Stimulated activated CD4-positive, alpha-beta T cell treated with anti-CD3 and anti-CD28 coated beads, Interleukin-15, amount 100 ng/mL, for 1 hour (primary cell): ENCODE results near the gene AGTPBP1.
"Not testable (repeated sequence)": the region's sequence is repeated elsewhere in the genome, so short reads cannot be mapped to it uniquely, and the experiment has no call there.

Source experiments
- DNase-seq, 2 donors: peaks; one replicate each; pipeline ENCODE4 v3.0.0-alpha.2; 2020; ENCODE audit warnings: low read depth in 1 of 2, low spot score in 1 of 2

AGTPBP1 gene

GRCh38 chr9:85741875-85742596, at the start of gene AGTPBP1:
Gene AGTPBP1 (minus strand): TSS chr9:85741954. CDS start chr9:85712533, 29,421 bp downstream.
- peak; percentile 94 to 98 for DNase-seq

GRCh38 chr9:85786116-85786515, 44.4 kb upstream of the AGTPBP1 start:
- not testable (repeated sequence) for DNase-seq

GRCh38 chr9:85773844-85774243, 32.1 kb upstream of the AGTPBP1 start:
- DNase-seq = not testable (repeated sequence)

- DNase-seq = not testable (repeated sequence)
Measured at GRCh38 chr9:85761802-85762201, 20.0 kb upstream of the AGTPBP1 start.

- DNase-seq = not testable (repeated sequence)
Measured at GRCh38 chr9:85757716-85758115, 16.0 kb upstream of the AGTPBP1 start.

- DNase-seq = not testable (repeated sequence)
Measured at GRCh38 chr9:85756216-85756615, 14.5 kb upstream of the AGTPBP1 start.

GRCh38 chr9:85746309-85746708, 4.6 kb upstream of the AGTPBP1 start:
- DNase-seq = no peak

GRCh38 chr9:85745203-85745602, 3.4 kb upstream of the AGTPBP1 start:
- DNase-seq = no peak

GRCh38 chr9:85744480-85744879, 2.7 kb upstream of the AGTPBP1 start:
- no peak for DNase-seq

GRCh38 chr9:85743275-85744128, 1.7 kb upstream of the AGTPBP1 start:
- no peak for DNase-seq

GRCh38 chr9:85742597-85742936, 813 bp upstream of the AGTPBP1 start:
- DNase-seq = no peak

GRCh38 chr9:85741095-85741874, 469 bp downstream of the AGTPBP1 start:
- DNase-seq = peak; percentile 15 to 16

- no peak for DNase-seq
Measured at GRCh38 chr9:85740787-85741094, 1.0 kb downstream of the AGTPBP1 start.

- no peak for DNase-seq
Measured at GRCh38 chr9:85738509-85738908, 3.2 kb downstream of the AGTPBP1 start.

GRCh38 chr9:85737671-85738070, 4.1 kb downstream of the AGTPBP1 start:
- no peak for DNase-seq

- no peak for DNase-seq
Measured at GRCh38 chr9:85730916-85731630, 10.7 kb downstream of the AGTPBP1 start.

GRCh38 chr9:85729882-85730281, 11.9 kb downstream of the AGTPBP1 start:
- DNase-seq = no peak

- no peak for DNase-seq
Measured at GRCh38 chr9:85727500-85727899, 14.3 kb downstream of the AGTPBP1 start.

GRCh38 chr9:85726737-85727136, 15.0 kb downstream of the AGTPBP1 start:
- no peak for DNase-seq

- DNase-seq = peak; percentile 11 to 35
Measured at GRCh38 chr9:85723215-85723614, 18.5 kb downstream of the AGTPBP1 start.

GRCh38 chr9:85719411-85719810, 22.3 kb downstream of the AGTPBP1 start:
- not testable (repeated sequence) for DNase-seq
